Hepatocyte (in vitro differentiated cells): ENCODE data around the gene SHANK1. TPM values are rescaled to one million over a fixed set of nuclear protein-coding genes. Genes with fewer than 3 reads are reported as not detected.

Source experiments
- DNase-seq: peaks from one replicate; pipeline ENCODE4 v3.0.0-alpha.2; 2016; ENCODE audit warnings: low spot score
- H2AFZ ChIP-seq: fragments of 200-600 bp; sonication (generic); 2 replicates; pipeline ENCODE4 v1.6.0; 2016; ENCODE audit warnings: antibody characterized with exemption, mild to moderate bottlenecking
- H3K27ac ChIP-seq: fragments of 200-600 bp; sonication (generic); 2 replicates; pipeline ENCODE4 v1.5.1; 2016; ENCODE audit warnings: mild to moderate bottlenecking
- H3K27me3 ChIP-seq: fragments of 200-600 bp; sonication (generic); 2 replicates; pipeline ENCODE4 v1.6.1; 2016
- H3K36me3 ChIP-seq: fragments of 200-600 bp; sonication (generic); replicated peaks from 2 replicates; pipeline ENCODE4 v1.5.1; 2016; ENCODE audit warnings: low read depth; ENCODE audit not compliant: insufficient read depth
- H3K4me1 ChIP-seq: fragments of 200-600 bp; sonication (generic); 2 replicates; pipeline ENCODE4 v1.5.1; 2016; ENCODE audit warnings: mild to moderate bottlenecking, moderate library complexity; ENCODE audit not compliant: insufficient read depth
- H3K4me2 ChIP-seq: fragments of 200-600 bp; sonication (generic); 2 replicates; pipeline ENCODE4 v1.6.0; 2016
- H3K4me3 ChIP-seq: fragments of 200-600 bp; sonication (generic); 2 replicates; pipeline ENCODE4 v1.5.1; 2016; ENCODE audit warnings: mild to moderate bottlenecking
- H3K79me2 ChIP-seq: fragments of 200-600 bp; sonication (generic); 2 replicates; pipeline ENCODE4 v1.6.0; 2017; ENCODE audit warnings: mild to moderate bottlenecking
- H3K9me2 ChIP-seq: fragments of 200-600 bp; sonication (generic); replicated peaks from 2 replicates; pipeline ENCODE4 v1.6.0; 2017; ENCODE audit warnings: mild to moderate bottlenecking; ENCODE audit not compliant: insufficient read depth
- H3K9me3 ChIP-seq: fragments of 200-600 bp; sonication (generic); 2 replicates; pipeline ENCODE4 v1.5.1; 2016; ENCODE audit warnings: low read depth, mild to moderate bottlenecking
- H4K20me1 ChIP-seq: fragments of 200-600 bp; sonication (generic); 2 replicates; pipeline ENCODE4 v1.6.0; 2016; ENCODE audit warnings: mild to moderate bottlenecking; ENCODE audit not compliant: insufficient read depth, poor library complexity, severe bottlenecking
- EZH2 ChIP-seq: fragments of 200-600 bp; sonication (generic); IDR thresholded peaks from 2 replicates; pipeline ENCODE4 v1.6.1; 2016; ENCODE audit warnings: antibody characterized with exemption, mild to moderate bottlenecking, borderline replicate concordance
- EZH2phosphoT487 ChIP-seq: fragments of 200-600 bp; sonication (generic); IDR thresholded peaks from one replicate; pipeline ENCODE4 v1.6.1; 2018; ENCODE audit warnings: antibody characterized with exemption, mild to moderate bottlenecking, low read depth, moderate library complexity; ENCODE audit not compliant: unreplicated experiment, severe bottlenecking
- WGBS: methylation state at CpG from one replicate; pipeline ENCODE4 v1.1.6; 2016; ENCODE audit warnings: low lambda C conversion rate; ENCODE audit errors: missing lambda C conversion rate; 5-methylcytosine and 5-hydroxymethylcytosine counted together
- polyA plus RNA-seq: library from polyadenylated mRNA; unstranded; fragments of >200 nt; fragmentation: Nextera tagmentation; extraction: Ambion mirVana; gene quantifications from 2 replicates; pipeline ENCODE4 v1.2.1, GENCODE V29; 2016
- total RNA-seq: library from RNA; depleted of rRNA; stranded (reverse); fragments of >200 nt; gene quantifications from 2 replicates; pipeline ENCODE4 v1.2.3, GENCODE V29; 2014
- TF ChIP-seq, protein P1 (sequence below): fragments of 200-600 bp; sonication (generic); IDR thresholded peaks from 2 replicates; pipeline ENCODE4 v1.5.1; 2016; ENCODE audit warnings: antibody characterized with exemption, mild to moderate bottlenecking; ENCODE audit not compliant: poor library complexity

Gene SHANK1
- total and polyA plus RNA-seq, 2 experiments from 2014 or later, result 0.56 to 2.3 TPM

DNA sequence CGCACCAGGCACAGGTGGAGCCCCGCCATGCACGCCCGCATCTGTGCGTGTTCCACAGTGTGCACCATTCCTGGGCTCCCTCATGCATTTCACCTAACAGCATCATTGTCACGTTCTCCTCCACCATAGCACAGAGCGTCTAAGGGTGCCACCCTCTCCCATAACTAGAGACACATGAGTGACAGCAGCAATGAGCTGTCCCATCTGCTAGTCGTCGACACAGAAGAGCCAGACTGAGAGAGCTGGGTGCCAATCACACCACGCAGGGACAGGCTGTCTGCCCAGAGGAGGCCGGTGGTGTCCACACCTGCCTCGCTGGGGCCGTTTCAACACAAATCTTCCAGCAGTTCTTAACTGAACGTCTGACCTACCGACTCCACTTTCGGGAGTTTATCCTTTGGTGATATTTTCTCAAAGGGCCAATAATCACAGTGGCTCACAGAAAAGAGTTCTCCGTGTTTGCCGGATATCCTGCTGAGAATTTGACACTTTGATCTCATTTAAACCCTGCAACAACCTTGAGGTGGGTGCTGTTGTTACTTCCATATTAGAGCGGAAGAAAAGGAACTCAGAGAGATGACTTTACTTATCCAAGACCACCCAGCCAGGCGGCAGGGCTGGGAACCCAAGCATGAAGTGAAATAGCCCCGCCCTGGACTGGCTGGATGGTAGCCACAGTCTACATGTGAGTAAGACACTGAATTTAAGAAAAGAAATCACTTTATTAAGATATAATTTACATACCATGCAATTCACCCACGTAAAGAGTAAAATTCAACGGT lies 19.7 kb upstream of the SHANK1 start:
- H3K36me3 ChIP-seq, result no peaks in the 10 kb centered on the region
- no peaks in the 10 kb centered on the region for H3K9me3 ChIP-seq
- no peak overlapping the region for H3K4me3 ChIP-seq
- H4K20me1 ChIP-seq, result no peaks in the 10 kb centered on the region
- H3K4me1 ChIP-seq, result no peaks in the 10 kb centered on the region
- TF ChIP-seq EZH2 (no peak), EZH2phosphoT487 (no peak)
- TF ChIP-seq, protein P1, sequence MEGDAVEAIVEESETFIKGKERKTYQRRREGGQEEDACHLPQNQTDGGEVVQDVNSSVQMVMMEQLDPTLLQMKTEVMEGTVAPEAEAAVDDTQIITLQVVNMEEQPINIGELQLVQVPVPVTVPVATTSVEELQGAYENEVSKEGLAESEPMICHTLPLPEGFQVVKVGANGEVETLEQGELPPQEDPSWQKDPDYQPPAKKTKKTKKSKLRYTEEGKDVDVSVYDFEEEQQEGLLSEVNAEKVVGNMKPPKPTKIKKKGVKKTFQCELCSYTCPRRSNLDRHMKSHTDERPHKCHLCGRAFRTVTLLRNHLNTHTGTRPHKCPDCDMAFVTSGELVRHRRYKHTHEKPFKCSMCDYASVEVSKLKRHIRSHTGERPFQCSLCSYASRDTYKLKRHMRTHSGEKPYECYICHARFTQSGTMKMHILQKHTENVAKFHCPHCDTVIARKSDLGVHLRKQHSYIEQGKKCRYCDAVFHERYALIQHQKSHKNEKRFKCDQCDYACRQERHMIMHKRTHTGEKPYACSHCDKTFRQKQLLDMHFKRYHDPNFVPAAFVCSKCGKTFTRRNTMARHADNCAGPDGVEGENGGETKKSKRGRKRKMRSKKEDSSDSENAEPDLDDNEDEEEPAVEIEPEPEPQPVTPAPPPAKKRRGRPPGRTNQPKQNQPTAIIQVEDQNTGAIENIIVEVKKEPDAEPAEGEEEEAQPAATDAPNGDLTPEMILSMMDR, result no peak
- no peaks in the 10 kb centered on the region for H3K9me2 ChIP-seq
- 81% methylated on average over 23 of the region's 23 CpGs for WGBS
- no peak overlapping the region for H3K4me2 ChIP-seq
- peaks cover 10% of the 10 kb centered on the region for H3K27me3 ChIP-seq
- H3K79me2 ChIP-seq, result no peaks in the 10 kb centered on the region
- no peak overlapping the region for H3K27ac ChIP-seq
- DNase-seq, result no peak
- no peak overlapping the region for H2AFZ ChIP-seq

DNA sequence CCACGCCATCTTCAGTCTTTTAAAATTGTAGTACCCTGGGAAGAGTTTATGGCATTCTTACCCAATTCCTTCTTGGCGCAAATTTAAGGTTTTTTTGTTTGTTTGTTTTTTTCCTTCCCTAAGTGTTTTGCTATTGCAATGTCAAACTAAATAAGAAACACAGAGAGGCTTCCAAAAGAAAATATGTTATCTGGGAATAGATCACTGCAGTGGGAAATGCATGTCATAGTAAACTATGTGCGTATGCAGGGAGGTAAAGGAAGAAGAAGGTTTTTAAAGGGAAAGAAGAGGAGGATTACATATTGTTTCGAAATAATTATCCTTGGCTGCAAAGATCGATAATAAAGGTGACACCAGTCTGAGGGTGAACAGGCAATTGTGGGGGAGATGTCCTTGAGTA lies 16.7 kb upstream of the SHANK1 start:
- H2AFZ ChIP-seq, result no peak overlapping the region
- no peaks in the 10 kb centered on the region for H4K20me1 ChIP-seq
- TF ChIP-seq, protein P1, result no peak
- TF ChIP-seq EZH2, result no peak
- TF ChIP-seq EZH2phosphoT487, result no peak
- 77% methylated on average over 5 of the region's 5 CpGs for WGBS
- H3K9me2 ChIP-seq, result no peaks in the 10 kb centered on the region
- no peaks in the 10 kb centered on the region for H3K36me3 ChIP-seq
- H3K27ac ChIP-seq, result no peak overlapping the region
- H3K4me2 ChIP-seq, result no peak overlapping the region
- H3K4me1 ChIP-seq, result no peaks in the 10 kb centered on the region
- no peak for DNase-seq
- no peak overlapping the region for H3K4me3 ChIP-seq
- no peaks in the 10 kb centered on the region for H3K79me2 ChIP-seq
- H3K27me3 ChIP-seq, result peaks cover 10% of the 10 kb centered on the region
- no peaks in the 10 kb centered on the region for H3K9me3 ChIP-seq

DNA sequence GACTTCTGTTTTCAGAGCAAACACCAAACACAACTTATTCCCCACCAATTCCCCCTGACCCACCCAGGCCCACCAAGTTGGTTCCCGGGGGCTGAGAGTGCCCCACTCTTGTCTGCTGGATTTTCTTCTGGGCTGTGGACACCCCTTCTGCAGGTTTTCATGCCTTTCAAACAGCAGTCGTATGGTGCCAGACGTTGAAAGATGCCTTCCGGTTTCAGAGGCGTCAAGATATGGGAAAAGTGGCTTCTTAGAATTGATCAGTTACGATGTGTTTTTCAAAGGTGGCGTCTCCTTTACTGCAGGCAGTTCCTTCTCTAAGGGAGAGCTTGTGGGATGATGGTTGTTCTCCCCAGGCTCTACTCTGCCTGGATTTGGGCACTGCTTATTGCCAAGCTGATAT lies 16.3 kb upstream of the SHANK1 start:
- Histone ChIP-seq H4K20me1 (no peaks in the 10 kb centered on the region), H3K27ac (no peak overlapping the region), H3K9me3 (no peaks in the 10 kb centered on the region), H2AFZ (no peak overlapping the region), H3K4me2 (no peak overlapping the region), H3K4me3 (no peak overlapping the region), H3K4me1 (no peaks in the 10 kb centered on the region), H3K9me2 (no peaks in the 10 kb centered on the region), H3K36me3 (no peaks in the 10 kb centered on the region), H3K27me3 (peaks cover 10% of the 10 kb centered on the region), H3K79me2 (no peaks in the 10 kb centered on the region)
- TF ChIP-seq EZH2 (no peak), EZH2phosphoT487 (no peak)
- TF ChIP-seq, protein P1, result no peak
- WGBS, result 79% methylated on average over 7 of the region's 7 CpGs
- DNase-seq, result no peak
